HepG2 (cell line): ENCODE measurements around the gene CIB2. TPM values are rescaled to one million over a fixed set of nuclear protein-coding genes. Genes with fewer than 3 reads are reported as not detected.

ENCODE experiments used
- ATAC-seq: fragments of 200-7000 bp; cut with Tn5 transposase; 3 replicates; pipeline ENCODE4 v1.9.1; 2020; ENCODE audit warnings: mild to moderate bottlenecking, moderate library complexity
- BruUV-seq: library from RNA; stranded (reverse); fragments of 400-500 nt; replicated peaks from 2 replicates; lab custom pipeline; 2021; lab: Mats Ljungman, UMichigan
- CTCF ChIA-PET: fragments of 300-600 bp; formaldehyde crosslinking; extraction: SDS; loops from one replicate; lab custom pipeline; 2021; ENCODE audit warnings: low total read pairs, inconsistent platforms, low intra/inter-chr PET ratio; lab: Yijun Ruan, JAX
- POLR2A ChIA-PET: fragments of 350-600 bp; sonication (Branson Sonifier 250); formaldehyde crosslinking; loops from one replicate; lab custom pipeline; 2020; ENCODE audit warnings: antibody characterized with exemption, inconsistent platforms; lab: Yijun Ruan, JAX
- DNase-seq: peaks from one replicate; pipeline ENCODE4 v3.0.0-alpha.2; 2015; ENCODE audit warnings: low spot score
- FAIRE-seq: peaks from 3 replicates; lab custom pipeline; 2011; peaks lifted over from hg19 to GRCh38; lab: Jason Lieb, UNC
- H2AFZ ChIP-seq: one replicate; pipeline ENCODE4 v1.6.1; 2011; ENCODE audit warnings: low read length, inconsistent platforms
- H3K27ac ChIP-seq: fragments of 300-600 bp; 3 replicates; pipeline ENCODE4 v1.8.0; 2011; ENCODE audit warnings: mixed run types, mild to moderate bottlenecking, mixed read lengths, low read length, inconsistent platforms; ENCODE audit not compliant: insufficient read depth; ENCODE audit errors: extremely low read length
- H3K27me3 ChIP-seq, 2 experiments: fragments of 200-600 bp in 1 of 2; 2 replicates in 1 of 2; 3 replicates in 1 of 2; pipeline versions ENCODE4 v1.6.0 to v1.8.0; 2011; ENCODE audit warnings: low read length in 2 of 2, mild to moderate bottlenecking in 2 of 2, moderate library complexity in 2 of 2, inconsistent platforms in 1 of 2; ENCODE audit not compliant: insufficient read depth in 2 of 2, control insufficient read depth in 1 of 2
- H3K36me3 ChIP-seq, 2 experiments: fragments of 200-600 bp in 1 of 2; replicated peaks in 1 of 2; 2 replicates in 1 of 2; 3 replicates in 1 of 2; pipeline versions ENCODE4 v1.5.1 to v1.8.0; 2011; ENCODE audit warnings: low read length in 2 of 2, inconsistent platforms in 1 of 2; ENCODE audit not compliant: insufficient read depth in 2 of 2, control insufficient read depth in 1 of 2
- H3K4me1 ChIP-seq: 2 replicates; pipeline ENCODE4 v1.5.1; 2012; ENCODE audit warnings: low read length, inconsistent platforms; ENCODE audit not compliant: insufficient read depth
- H3K4me2 ChIP-seq: 2 replicates; pipeline ENCODE4 v1.6.0; 2011; ENCODE audit warnings: low read depth, low read length, inconsistent platforms
- H3K4me3 ChIP-seq, 3 experiments: fragments of 200-600 bp in 1 of 3; sonication (generic), shearing (Covaris generic) in 1 of 3; replicated peaks in 1 of 3; 2 replicates each; pipeline ENCODE4 v1.5.1; 2011 to 2016; ENCODE audit warnings: low read length in 3 of 3, inconsistent platforms in 2 of 3, low read depth in 2 of 3, mild to moderate bottlenecking in 2 of 3, control low read depth in 1 of 3, mixed read lengths in 1 of 3; ENCODE audit not compliant: insufficient read depth in 1 of 3
- H3K79me2 ChIP-seq: one replicate; pipeline ENCODE4 v1.6.1; 2011; ENCODE audit warnings: low read length, inconsistent platforms; ENCODE audit not compliant: insufficient read depth
- H3K9ac ChIP-seq: 2 replicates; pipeline ENCODE4 v1.6.0; 2011; ENCODE audit warnings: mild to moderate bottlenecking, low read depth, low read length, inconsistent platforms; ENCODE audit not compliant: insufficient read depth
- H3K9me3 ChIP-seq: 2 replicates; pipeline ENCODE4 v1.5.1; 2012; ENCODE audit warnings: mild to moderate bottlenecking, low read length
- H4K20me1 ChIP-seq: 2 replicates; pipeline ENCODE4 v1.6.0; 2011; ENCODE audit warnings: inconsistent platforms, mild to moderate bottlenecking, low read length, moderate library complexity; ENCODE audit not compliant: insufficient read depth
- BCL6 ChIP-seq: IDR thresholded peaks from 2 replicates; pipeline ENCODE4 v1.6.1; 2016; ENCODE audit warnings: missing genetic modification reagents, missing compliant biosample characterization
- EEA1 ChIP-seq: sonication (generic); formaldehyde crosslinking; IDR thresholded peaks from 2 replicates; pipeline ENCODE4 v1.5.1; 2020; ENCODE audit warnings: mild to moderate bottlenecking, missing genetic modification reagents, borderline replicate concordance
- KDM2A ChIP-seq: sonication (generic); formaldehyde crosslinking; IDR thresholded peaks from 2 replicates; pipeline ENCODE4 v1.4.0; 2020; ENCODE audit warnings: low read depth, missing genetic modification reagents, borderline replicate concordance
- NFIC ChIP-seq: IDR thresholded peaks from 2 replicates; pipeline ENCODE4 v1.6.1; 2012; ENCODE audit warnings: mild to moderate bottlenecking, low read length, inconsistent platforms
- NRL ChIP-seq: sonication (generic); formaldehyde crosslinking; IDR thresholded peaks from 2 replicates; pipeline ENCODE4 v1.5.0; 2020; ENCODE audit warnings: missing genetic modification reagents, mild to moderate bottlenecking, moderate library complexity, borderline replicate concordance
- RXRB ChIP-seq: IDR thresholded peaks from 2 replicates; pipeline ENCODE4 v1.6.1; 2016; ENCODE audit warnings: borderline replicate concordance, missing genetic modification reagents, missing compliant biosample characterization
- TEAD2 ChIP-seq: sonication (generic); formaldehyde crosslinking; IDR thresholded peaks from 2 replicates; pipeline ENCODE4 v1.9.0; 2021; ENCODE audit warnings: missing genetic modification reagents
- YY1 ChIP-seq: IDR thresholded peaks from 2 replicates; pipeline ENCODE4 v1.6.1; 2011; ENCODE audit warnings: low read length, low read depth, moderate library complexity, mild to moderate bottlenecking; ENCODE audit not compliant: insufficient read depth, insufficient replicate concordance
- ZNF225 ChIP-seq: sonication (generic); formaldehyde crosslinking; IDR thresholded peaks from 2 replicates; pipeline ENCODE4 v1.4.0; 2020; ENCODE audit warnings: mild to moderate bottlenecking, missing genetic modification reagents
- ZNF556 ChIP-seq: sonication (generic); formaldehyde crosslinking; IDR thresholded peaks from 2 replicates; pipeline ENCODE4 v1.4.0; 2020; ENCODE audit warnings: mild to moderate bottlenecking, missing genetic modification reagents, borderline replicate concordance
- ZNF615 ChIP-seq: sonication (generic); formaldehyde crosslinking; IDR thresholded peaks from 2 replicates; pipeline ENCODE4 v1.5.0; 2020; ENCODE audit warnings: mild to moderate bottlenecking, missing genetic modification reagents, borderline replicate concordance
- ZSCAN30 ChIP-seq: sonication (generic); formaldehyde crosslinking; IDR thresholded peaks from 2 replicates; pipeline ENCODE4 v1.5.0; 2020; ENCODE audit warnings: mild to moderate bottlenecking, missing genetic modification reagents
- WGBS: methylation state at CpG from one replicate; pipeline ENCODE4 v1.1.6; 2017; ENCODE audit warnings: low lambda C conversion rate; 5-methylcytosine and 5-hydroxymethylcytosine counted together
- in situ Hi-C: cut with HindIII; loops from 2 replicates; pipeline ENCODE4 v1.10.0; 2017; ENCODE audit warnings: low pct_unique_long_range_greater_than_20kb; ENCODE audit not compliant: extremely low pct_ligation_motif_present
- intact Hi-C: fragments of 100-400 bp; cut with micrococcal nuclease; formaldehyde crosslinking; loops from one replicate; pipeline ENCODE4 v1.10.0; 2022; ENCODE audit not compliant: unreplicated experiment
- polyA plus RNA-seq, 8 experiments: library from polyadenylated mRNA; depleted of rRNA in 3 of 8; stranded (reverse) in 7 of 8; unstranded in 1 of 8; fragments of >200 nt; fragmentation: Illumina TruSeq in 4 of 8; extraction: Trizol in 4 of 8; gene quantifications; 2 replicates each; pipeline versions ENCODE4 v1.2.1 to v1.2.3, GENCODE V29; 2011 to 2016; ENCODE audit warnings: low read depth in 4 of 8, missing spikeins in 1 of 8, mixed read lengths in 1 of 8; ENCODE audit not compliant: insufficient read depth in 1 of 8
- total RNA-seq, 5 experiments: library from RNA; depleted of rRNA; stranded (reverse); fragments of >200 nt; fragmentation: Illumina TruSeq; extraction: Trizol; gene quantifications; 2 replicates each; pipeline ENCODE4 v1.2.3, GENCODE V29; 2016; ENCODE audit warnings: low read depth in 1 of 5
- TF ChIP-seq, protein P1 (sequence below): sonication (generic); formaldehyde crosslinking; IDR thresholded peaks from 2 replicates; pipeline ENCODE4 v1.4.0; 2020; ENCODE audit warnings: missing genetic modification reagents
- TF ChIP-seq, protein P2 (sequence below): IDR thresholded peaks from 2 replicates; pipeline ENCODE4 v1.6.1; 2016; ENCODE audit warnings: missing compliant biosample characterization, missing genetic modification reagents, borderline replicate concordance
- TF ChIP-seq, protein P3 (sequence below): sonication (generic); formaldehyde crosslinking; IDR thresholded peaks from 2 replicates; pipeline ENCODE4 v1.4.0; 2020; ENCODE audit warnings: missing genetic modification reagents

Gene CIB2
- total and polyA plus RNA-seq, 2 of the 13 experiments (the other 11 are each of a cell fraction or from before 2014, with no cell fraction given), result 1.4 to 1.5 TPM

DNA sequence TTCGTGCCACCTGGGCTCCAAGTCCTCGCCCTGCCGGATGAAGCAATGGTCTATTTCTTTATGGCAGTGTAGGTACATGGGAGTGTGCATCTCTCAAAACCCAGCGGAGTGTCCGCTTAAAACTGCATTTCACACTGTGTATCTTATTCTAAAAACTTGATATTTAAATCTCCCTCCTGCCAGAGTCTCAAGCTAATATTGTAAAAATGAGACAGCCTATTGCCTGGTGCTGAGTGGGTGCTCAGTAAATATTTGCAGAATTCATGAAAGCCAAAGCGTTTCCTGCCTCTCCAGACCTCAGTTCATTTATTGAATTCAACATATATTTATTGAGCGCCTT is 53.4 kb downstream of the CIB2 start (continued):
- TF ChIP-seq NFIC (no peak), ZNF556 (CRISPR knock-in tag) (no peak), BCL6 (CRISPR knock-in tag) (no peak)
- TF ChIP-seq, all 625 proteins: peak for 4

DNA sequence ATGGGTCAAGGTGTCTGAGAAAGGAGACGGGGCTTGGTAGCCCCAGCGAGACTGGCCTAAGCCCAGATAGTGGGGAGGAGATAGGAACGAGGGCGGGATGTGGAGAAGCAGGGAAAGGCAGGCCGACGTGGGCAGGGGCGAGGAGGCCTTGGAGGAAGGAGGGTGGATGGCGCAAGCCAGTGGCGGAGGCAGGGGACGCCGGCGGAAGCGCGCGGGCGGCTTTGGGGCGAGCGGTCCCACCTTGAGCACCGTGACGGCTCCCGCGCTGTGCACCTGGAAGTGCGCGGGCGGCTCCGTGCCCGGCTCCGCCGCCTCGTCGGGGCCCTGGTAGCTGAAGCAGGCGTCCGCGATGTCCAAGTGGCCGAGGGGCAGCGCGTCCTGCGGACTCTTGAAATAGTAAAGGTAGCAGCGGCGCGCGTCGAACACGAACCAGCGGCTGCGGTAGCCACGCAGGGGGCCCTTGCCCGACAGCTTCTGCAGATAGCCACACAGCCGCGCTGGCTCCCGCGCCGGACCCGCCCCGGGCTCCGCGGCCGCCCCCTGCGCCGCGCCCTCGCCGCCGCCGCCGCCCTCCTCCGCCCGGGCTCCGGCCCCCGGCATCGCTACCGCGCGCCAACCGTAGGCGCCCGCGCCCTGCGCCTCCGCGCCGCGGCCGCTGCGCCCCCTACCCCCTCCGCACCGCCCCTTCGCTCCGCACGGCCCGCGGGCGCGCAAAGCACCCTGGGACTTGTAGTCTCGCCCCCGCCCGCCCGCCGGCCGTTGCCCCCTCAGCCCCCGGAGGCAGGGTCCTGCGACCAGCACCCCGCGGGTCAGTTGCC is 54.0 kb downstream of the CIB2 start, which contains the start of gene TBC1D2B:
Gene TBC1D2B, minus strand, starts transcription at position 659 of the 818 bp plus-strand sequence. Its CDS starts 59 bp downstream, at position 600.
- Histone ChIP-seq H2AFZ (peak within 1 kb of the TSS; percentile 59), H3K9ac (peak within 1 kb of the TSS; percentile 78), H3K36me3 (no peaks in the 10 kb centered on the region), H3K4me2 (peak within 1 kb of the TSS; percentile 80), H3K27me3 (no peaks in the 10 kb centered on the region; a peak in 1 of 5 replicates), H3K27ac (peak within 1 kb of the TSS; percentile 54), H3K4me3 (peak within 1 kb of the TSS; percentile 78 to 94 (median 82)), H3K9me3 (no peaks in the 10 kb centered on the region), H4K20me1 (no peaks in the 10 kb centered on the region), H3K4me1 (peaks cover 79% of the 10 kb centered on the region), H3K79me2 (peaks cover 27% of the 10 kb centered on the region)
- intact Hi-C loops, result no loop called here
- ChIA-PET POLR2A (no interaction called here), CTCF (interaction anchor here (1.3 kb wide), 1 partner anchor 31 kb away, joined by 3 read pairs; no protein-coding TSS in a partner anchor)
- 0% methylated on average over 10 of the region's 104 CpGs for WGBS
- in situ Hi-C loops, result no loop called here
- no TSS peak for BruUV-seq
- no peak for DNase-seq
- FAIRE-seq, result no peak
- ATAC-seq, result peak; percentile 74
- TF ChIP-seq KDM2A (peak; percentile 18; the same call in 1 of the 2 replicates), TEAD2 (CRISPR knock-in tag) (no peak), NRL (CRISPR knock-in tag) (peak; percentile 66; the same call in 1 of the 2 replicates), ZSCAN30 (no peak), YY1 (peak; percentile 53), EEA1 (CRISPR knock-in tag) (0 out of 2 replicates have a peak, but pooled peaks have one; percentile 17), ZNF615 (CRISPR knock-in tag) (no peak), ZNF225 (CRISPR knock-in tag) (peak; percentile 29; the same call in 1 of the 2 replicates), RXRB (CRISPR knock-in tag) (no peak)
- TF ChIP-seq, protein P1, sequence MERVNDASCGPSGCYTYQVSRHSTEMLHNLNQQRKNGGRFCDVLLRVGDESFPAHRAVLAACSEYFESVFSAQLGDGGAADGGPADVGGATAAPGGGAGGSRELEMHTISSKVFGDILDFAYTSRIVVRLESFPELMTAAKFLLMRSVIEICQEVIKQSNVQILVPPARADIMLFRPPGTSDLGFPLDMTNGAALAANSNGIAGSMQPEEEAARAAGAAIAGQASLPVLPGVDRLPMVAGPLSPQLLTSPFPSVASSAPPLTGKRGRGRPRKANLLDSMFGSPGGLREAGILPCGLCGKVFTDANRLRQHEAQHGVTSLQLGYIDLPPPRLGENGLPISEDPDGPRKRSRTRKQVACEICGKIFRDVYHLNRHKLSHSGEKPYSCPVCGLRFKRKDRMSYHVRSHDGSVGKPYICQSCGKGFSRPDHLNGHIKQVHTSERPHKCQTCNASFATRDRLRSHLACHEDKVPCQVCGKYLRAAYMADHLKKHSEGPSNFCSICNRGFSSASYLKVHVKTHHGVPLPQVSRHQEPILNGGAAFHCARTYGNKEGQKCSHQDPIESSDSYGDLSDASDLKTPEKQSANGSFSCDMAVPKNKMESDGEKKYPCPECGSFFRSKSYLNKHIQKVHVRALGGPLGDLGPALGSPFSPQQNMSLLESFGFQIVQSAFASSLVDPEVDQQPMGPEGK (CRISPR knock-in tag), result peak; percentile 63
- TF ChIP-seq, protein P2, sequence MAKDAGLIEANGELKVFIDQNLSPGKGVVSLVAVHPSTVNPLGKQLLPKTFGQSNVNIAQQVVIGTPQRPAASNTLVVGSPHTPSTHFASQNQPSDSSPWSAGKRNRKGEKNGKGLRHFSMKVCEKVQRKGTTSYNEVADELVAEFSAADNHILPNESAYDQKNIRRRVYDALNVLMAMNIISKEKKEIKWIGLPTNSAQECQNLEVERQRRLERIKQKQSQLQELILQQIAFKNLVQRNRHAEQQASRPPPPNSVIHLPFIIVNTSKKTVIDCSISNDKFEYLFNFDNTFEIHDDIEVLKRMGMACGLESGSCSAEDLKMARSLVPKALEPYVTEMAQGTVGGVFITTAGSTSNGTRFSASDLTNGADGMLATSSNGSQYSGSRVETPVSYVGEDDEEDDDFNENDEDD, result peak; percentile 62; the same call in 1 of the 2 replicates
- TF ChIP-seq, protein P3, sequence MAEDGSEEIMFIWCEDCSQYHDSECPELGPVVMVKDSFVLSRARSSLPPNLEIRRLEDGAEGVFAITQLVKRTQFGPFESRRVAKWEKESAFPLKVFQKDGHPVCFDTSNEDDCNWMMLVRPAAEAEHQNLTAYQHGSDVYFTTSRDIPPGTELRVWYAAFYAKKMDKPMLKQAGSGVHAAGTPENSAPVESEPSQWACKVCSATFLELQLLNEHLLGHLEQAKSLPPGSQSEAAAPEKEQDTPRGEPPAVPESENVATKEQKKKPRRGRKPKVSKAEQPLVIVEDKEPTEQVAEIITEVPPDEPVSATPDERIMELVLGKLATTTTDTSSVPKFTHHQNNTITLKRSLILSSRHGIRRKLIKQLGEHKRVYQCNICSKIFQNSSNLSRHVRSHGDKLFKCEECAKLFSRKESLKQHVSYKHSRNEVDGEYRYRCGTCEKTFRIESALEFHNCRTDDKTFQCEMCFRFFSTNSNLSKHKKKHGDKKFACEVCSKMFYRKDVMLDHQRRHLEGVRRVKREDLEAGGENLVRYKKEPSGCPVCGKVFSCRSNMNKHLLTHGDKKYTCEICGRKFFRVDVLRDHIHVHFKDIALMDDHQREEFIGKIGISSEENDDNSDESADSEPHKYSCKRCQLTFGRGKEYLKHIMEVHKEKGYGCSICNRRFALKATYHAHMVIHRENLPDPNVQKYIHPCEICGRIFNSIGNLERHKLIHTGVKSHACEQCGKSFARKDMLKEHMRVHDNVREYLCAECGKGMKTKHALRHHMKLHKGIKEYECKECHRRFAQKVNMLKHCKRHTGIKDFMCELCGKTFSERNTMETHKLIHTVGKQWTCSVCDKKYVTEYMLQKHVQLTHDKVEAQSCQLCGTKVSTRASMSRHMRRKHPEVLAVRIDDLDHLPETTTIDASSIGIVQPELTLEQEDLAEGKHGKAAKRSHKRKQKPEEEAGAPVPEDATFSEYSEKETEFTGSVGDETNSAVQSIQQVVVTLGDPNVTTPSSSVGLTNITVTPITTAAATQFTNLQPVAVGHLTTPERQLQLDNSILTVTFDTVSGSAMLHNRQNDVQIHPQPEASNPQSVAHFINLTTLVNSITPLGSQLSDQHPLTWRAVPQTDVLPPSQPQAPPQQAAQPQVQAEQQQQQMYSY (CRISPR knock-in tag), result peak; percentile 48; the same call in 1 of the 2 replicates
